ENCODE data around the gene ACOXL. TPM values are rescaled to one million over a fixed set of nuclear protein-coding genes. Genes with fewer than 3 reads are reported as not detected.

Gene ACOXL
- total and polyA plus RNA-seq, 2 of the 8 experiments (the other 6 are each of a cell fraction or from before 2014, with no cell fraction given): 11.4 to 20.6 TPM

- Histone ChIP-seq H2BK15ac (ENCODE audit: low read length) (no peak overlapping the region), H3K79me1 (ENCODE audit: low read depth, low read length) (no peaks in the 10 kb centered on the region), H2AK5ac (ENCODE audit: low read depth, low read length) (no peak overlapping the region), H3K27ac (ENCODE audit: low read depth, low read length) (no peak overlapping the region), H3K56ac (replicated peaks; ENCODE audit: insufficient read length, low read depth, low read length) (no peak overlapping the region), H3K36me3 (ENCODE audit: control insufficient read depth in 2 of 4, insufficient read depth in 4 of 4, low read length in 3 of 4) (no peaks in the 10 kb centered on the region), H3K4me3 (ENCODE audit: extremely low read depth in 1 of 4, insufficient read depth in 2 of 4, low read depth in 3 of 4, low read length in 4 of 4) (no peak overlapping the region), H4K5ac (ENCODE audit: insufficient read length, low read depth, low read length) (no peak overlapping the region), H3K4ac (replicated peaks; ENCODE audit: insufficient read length, low read depth, low read length) (no peak overlapping the region), H3K9ac (replicated peaks in 1 of 4; ENCODE audit: extremely low read depth in 1 of 4, low read depth in 3 of 4, low read length in 3 of 4) (no peak overlapping the region), H2BK12ac (ENCODE audit: low read depth, low read length) (no peak overlapping the region), H3K4me1 (replicated peaks in 1 of 4; ENCODE audit: control insufficient read depth in 3 of 4, insufficient read depth in 4 of 4, low read length in 3 of 4) (no peaks in the 10 kb centered on the region; a peak in 1 of 7 replicates), H3K9me3 (ENCODE audit: insufficient read depth in 2 of 2, low read depth in 1 of 2, low read length in 1 of 2) (no peaks in the 10 kb centered on the region), H3K4me2 (ENCODE audit: insufficient read depth in 1 of 2, low read depth in 2 of 2, low read length in 2 of 2) (no peak overlapping the region), H3K23me2 (ENCODE audit: low read depth, low read length) (no peaks in the 10 kb centered on the region), H4K91ac (replicated peaks; ENCODE audit: insufficient read length, low read length) (no peak overlapping the region), H2AFZ (ENCODE audit: low read length) (no peak overlapping the region), H2BK120ac (replicated peaks; ENCODE audit: low read depth, low read length) (no peak overlapping the region), H3K79me2 (ENCODE audit: control insufficient read depth in 1 of 2, insufficient read depth in 2 of 2, low read length in 2 of 2) (no peaks in the 10 kb centered on the region), H2BK5ac (ENCODE audit: low read depth, low read length) (no peak overlapping the region), H3K18ac (ENCODE audit: extremely low read depth, low read length) (no peak overlapping the region), H4K20me1 (replicated peaks in 1 of 2; ENCODE audit: control insufficient read depth in 1 of 2, insufficient read depth in 2 of 2, low read length in 2 of 2) (no peaks in the 10 kb centered on the region), H2BK20ac (ENCODE audit: low read length) (no peak overlapping the region), H4K8ac (ENCODE audit: extremely low read depth, insufficient read depth, low read length) (no peak overlapping the region), H3K23ac (ENCODE audit: insufficient read length) (no peak overlapping the region), H3K27me3 (replicated peaks in 1 of 4; ENCODE audit: control insufficient read depth in 3 of 4, extremely low read depth in 1 of 4, insufficient read depth in 3 of 4, low read length in 3 of 4) (no peaks in the 10 kb centered on the region), H3K14ac (ENCODE audit: insufficient read length) (no peak overlapping the region)
- FAIRE-seq (no peak), DNase-seq (ENCODE audit: low read depth in 1 of 2, low spot score in 2 of 2) (no peak)
- TF ChIP-seq E2F6 (IDR thresholded peaks at IDR 0.05): no peak
- WGBS, 2 experiments (ENCODE audit: extremely low coverage in 1 of 2, insufficient coverage in 1 of 2, insufficient read length in 1 of 2, insufficient replicate concordance in 2 of 2, low coverage in 1 of 2, low lambda C conversion rate in 2 of 2, missing lambda C conversion rate in 1 of 2): 97% methylated on average over 6 of the region's 6 CpGs; no CpG with 5 or more reads in 1 of the 2 experiments
- CTCF ChIA-PET (ENCODE audit: partially characterized antibody): interaction anchor here (0.6 to 1.9 kb wide), 5 partner anchors 11 to 132 kb away, joined by 3 to 5 read pairs (median 3); no protein-coding TSS in a partner anchor
- POLR2A ChIA-PET (ENCODE audit: partially characterized antibody): no interaction called here
These were observed 309.9 kb downstream of the ACOXL start for GRCh38 chr2:111042261-111042660.
